Measurements from ENCODE around the gene L1CAM.

DNA sequence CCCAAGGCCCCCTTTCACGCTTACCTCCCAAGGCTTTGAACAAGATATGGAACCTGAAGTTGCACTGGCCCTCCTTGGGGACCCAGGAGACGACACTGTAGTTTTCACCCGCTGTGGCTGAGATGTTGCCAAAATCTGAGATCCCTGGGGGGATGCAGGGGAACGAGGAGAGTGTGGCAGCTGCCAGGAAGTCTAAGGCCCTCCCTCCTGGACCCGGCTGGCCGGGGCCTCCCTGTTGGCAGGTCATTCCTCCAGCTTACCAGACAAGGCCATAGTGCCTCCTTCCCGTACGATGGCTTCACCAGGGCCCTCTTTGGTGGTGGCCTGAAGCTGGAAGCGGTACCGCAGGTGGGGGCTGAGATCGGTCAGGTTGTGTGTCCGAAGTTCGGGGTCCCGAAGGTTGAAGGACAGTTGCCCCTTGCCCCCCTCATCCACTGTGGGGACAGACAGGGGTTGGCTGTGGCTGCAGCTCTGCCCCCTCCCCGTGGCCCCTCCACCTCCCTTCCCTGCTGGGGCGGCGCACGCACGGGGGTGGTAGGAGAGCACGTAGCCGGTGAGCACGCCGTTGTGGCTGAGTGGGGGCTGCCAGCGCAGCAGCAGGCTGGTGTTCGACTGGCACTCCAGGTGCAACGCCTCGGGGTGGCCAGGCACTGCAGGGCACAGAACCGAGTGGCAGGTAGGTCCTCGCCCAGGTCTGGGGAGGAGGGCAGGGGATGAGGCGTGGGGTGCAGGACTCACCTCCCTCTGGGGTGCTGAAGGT lies 21.2 kb downstream of the L1CAM start:
- TF ChIP-seq, protein P1, sequence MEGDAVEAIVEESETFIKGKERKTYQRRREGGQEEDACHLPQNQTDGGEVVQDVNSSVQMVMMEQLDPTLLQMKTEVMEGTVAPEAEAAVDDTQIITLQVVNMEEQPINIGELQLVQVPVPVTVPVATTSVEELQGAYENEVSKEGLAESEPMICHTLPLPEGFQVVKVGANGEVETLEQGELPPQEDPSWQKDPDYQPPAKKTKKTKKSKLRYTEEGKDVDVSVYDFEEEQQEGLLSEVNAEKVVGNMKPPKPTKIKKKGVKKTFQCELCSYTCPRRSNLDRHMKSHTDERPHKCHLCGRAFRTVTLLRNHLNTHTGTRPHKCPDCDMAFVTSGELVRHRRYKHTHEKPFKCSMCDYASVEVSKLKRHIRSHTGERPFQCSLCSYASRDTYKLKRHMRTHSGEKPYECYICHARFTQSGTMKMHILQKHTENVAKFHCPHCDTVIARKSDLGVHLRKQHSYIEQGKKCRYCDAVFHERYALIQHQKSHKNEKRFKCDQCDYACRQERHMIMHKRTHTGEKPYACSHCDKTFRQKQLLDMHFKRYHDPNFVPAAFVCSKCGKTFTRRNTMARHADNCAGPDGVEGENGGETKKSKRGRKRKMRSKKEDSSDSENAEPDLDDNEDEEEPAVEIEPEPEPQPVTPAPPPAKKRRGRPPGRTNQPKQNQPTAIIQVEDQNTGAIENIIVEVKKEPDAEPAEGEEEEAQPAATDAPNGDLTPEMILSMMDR (IDR thresholded peaks at IDR 0.05), result no peak
- TF ChIP-seq POLR2A (IDR thresholded peaks at IDR 0.05), result no peak
